Thyroid gland (tissue), 4 donors: Measurements from ENCODE around the gene SAP30BP.

ENCODE experiments used
- CTCF ChIP-seq, 6 experiments: fragments of 200-600 bp in 3 of 6; fragments of 450-650 bp in 3 of 6; sonication (generic) in 3 of 6; IDR thresholded peaks; one replicate each; pipeline ENCODE4 v1.5.1; 2016 to 2019; ENCODE audit warnings: antibody characterized with exemption in 6 of 6, mild to moderate bottlenecking in 2 of 6, inconsistent platforms in 1 of 6, moderate library complexity in 1 of 6
- POLR2A ChIP-seq, 2 donors: fragments of 450-650 bp; IDR thresholded peaks; one replicate each; pipeline ENCODE4 v1.6.1; 2017; ENCODE audit warnings: antibody characterized with exemption in 2 of 2, mild to moderate bottlenecking in 2 of 2, moderate library complexity in 1 of 2

- no peak for TF ChIP-seq POLR2A (IDR thresholded peaks at IDR 0.05)
- no peak for TF ChIP-seq CTCF (IDR thresholded peaks at IDR 0.05)
Measured at GRCh38 chr17:75622771-75623273, 44.3 kb upstream of the SAP30BP start.
